HCT116 (cell line): ENCODE results near the gene ACVR1B. TPM values are rescaled to one million over a fixed set of nuclear protein-coding genes. Genes with fewer than 3 reads are reported as not detected.

Experiments used
- ATAC-seq: fragments of 200-7000 bp; cut with Tn5 transposase; 2 replicates; pipeline ENCODE4 v1.9.1; 2020; ENCODE audit warnings: mild to moderate bottlenecking, moderate library complexity
- BruUV-seq: library from RNA; stranded (reverse); fragments of 400-500 nt; replicated peaks from 2 replicates; lab custom pipeline; 2021; lab: Mats Ljungman, UMichigan
- CTCF ChIA-PET: fragments of 300-600 bp; sonication (Branson Sonifier 250); formaldehyde crosslinking; loops from one replicate; lab custom pipeline; 2021; ENCODE audit warnings: antibody characterized with exemption; lab: Charles Lee
- POLR2A ChIA-PET: fragments of 300-600, 350-600 bp; sonication (Branson Sonifier 250); formaldehyde crosslinking; loops from one replicate; lab custom pipeline; 2021; ENCODE audit warnings: antibody characterized with exemption; lab: Charles Lee
- RAD21 ChIA-PET, 2 experiments: fragments of 300-600 bp; sonication (Branson Sonifier 250); formaldehyde crosslinking; loops; one replicate each; lab custom pipeline; 2023; ENCODE audit warnings: low total read pairs in 2 of 2; ENCODE audit not compliant: uncharacterized antibody in 2 of 2, unreplicated experiment in 2 of 2, low non-redundant PET in 1 of 2; lab: Charles Lee
- DNase-seq: peaks from one replicate; pipeline ENCODE4 v3.0.0-alpha.2; 2010; ENCODE audit warnings: low read depth, low spot score
- H2AFZ ChIP-seq: fragments of 200-600 bp; shearing (Covaris generic), sonication (generic); 2 replicates; pipeline ENCODE4 v1.6.1; 2017; ENCODE audit warnings: low read depth, mixed run types, mixed read lengths, antibody characterized with exemption, low read length; ENCODE audit not compliant: poor library complexity, severe bottlenecking
- H3K27ac ChIP-seq: 2 replicates; pipeline ENCODE4 v1.5.1; 2012; ENCODE audit warnings: low read depth, low read length
- H3K27me3 ChIP-seq: fragments of 200-600 bp; sonication (generic); 2 replicates; pipeline ENCODE4 v1.6.1; 2016; ENCODE audit warnings: mixed run types, low read length, mixed read lengths; ENCODE audit not compliant: insufficient read depth
- H3K36me3 ChIP-seq, 2 experiments: fragments of 200-500 bp in 1 of 2; fragments of 200-600 bp in 1 of 2; sonication (Bioruptor generic) in 1 of 2; sonication (generic) in 1 of 2; 2 replicates each; pipeline versions ENCODE4 v1.5.1 to v1.6.1; 2014 to 2016; ENCODE audit warnings: low read length in 2 of 2, inconsistent platforms in 1 of 2, mixed read lengths in 1 of 2, mixed run types in 1 of 2; ENCODE audit not compliant: insufficient read depth in 2 of 2, control insufficient read depth in 1 of 2
- H3K4me1 ChIP-seq, 2 experiments: fragments of 200-600 bp in 1 of 2; sonication (generic) in 1 of 2; 2 replicates each; pipeline versions ENCODE4 v1.5.1 to v1.6.1; 2012 to 2017; ENCODE audit warnings: low read length in 2 of 2, inconsistent platforms in 1 of 2, mild to moderate bottlenecking in 1 of 2, mixed read lengths in 1 of 2, mixed run types in 1 of 2, moderate library complexity in 1 of 2; ENCODE audit not compliant: insufficient read depth in 2 of 2, control insufficient read depth in 1 of 2
- H3K4me2 ChIP-seq: fragments of 200-600 bp; sonication (generic); 2 replicates; pipeline ENCODE4 v1.6.1; 2017; ENCODE audit warnings: mixed run types, low read length, mixed read lengths
- H3K4me3 ChIP-seq, 2 experiments: fragments of 200-600 bp in 1 of 2; sonication (generic) in 1 of 2; replicated peaks in 1 of 2; 2 replicates each; pipeline ENCODE4 v1.5.1; 2011 to 2016; ENCODE audit warnings: low read length in 2 of 2, control low read depth in 1 of 2, low read depth in 1 of 2, mild to moderate bottlenecking in 1 of 2, mixed read lengths in 1 of 2, mixed run types in 1 of 2
- H3K79me2 ChIP-seq: fragments of 200-600 bp; sonication (generic); 2 replicates; pipeline ENCODE4 v1.6.1; 2017; ENCODE audit warnings: mild to moderate bottlenecking, mixed run types, low read length, moderate library complexity, mixed read lengths; ENCODE audit not compliant: insufficient read depth
- H3K9ac ChIP-seq: fragments of 200-600 bp; sonication (generic); 2 replicates; pipeline ENCODE4 v1.6.1; 2016; ENCODE audit warnings: low read length, mixed read lengths
- H3K9me2 ChIP-seq: fragments of 200-600 bp; sonication (generic), shearing (Covaris generic); 2 replicates; pipeline ENCODE4 v1.6.1; 2017; ENCODE audit warnings: mixed run types, mild to moderate bottlenecking, moderate library complexity; ENCODE audit not compliant: insufficient read depth
- H3K9me3 ChIP-seq, 2 experiments: fragments of 200-500 bp in 1 of 2; fragments of 200-600 bp in 1 of 2; sonication (Bioruptor generic) in 1 of 2; sonication (generic) in 1 of 2; 2 replicates each; pipeline ENCODE4 v1.6.1; 2014 to 2017; ENCODE audit warnings: low read length in 2 of 2, mixed read lengths in 2 of 2, inconsistent platforms in 1 of 2, low read depth in 1 of 2, mild to moderate bottlenecking in 1 of 2, mixed run types in 1 of 2, moderate library complexity in 1 of 2; ENCODE audit not compliant: control insufficient read depth in 1 of 2, insufficient read depth in 1 of 2
- H4K20me1 ChIP-seq: fragments of 200-600 bp; sonication (generic), shearing (Covaris generic); 2 replicates; pipeline ENCODE4 v1.6.1; 2017; ENCODE audit warnings: mixed run types, mild to moderate bottlenecking, moderate library complexity; ENCODE audit not compliant: insufficient read depth
- CEBPB ChIP-seq: IDR thresholded peaks from 2 replicates; pipeline ENCODE4 v1.6.1; 2012; ENCODE audit warnings: low read depth
- ELF1 ChIP-seq: IDR thresholded peaks from 2 replicates; pipeline ENCODE4 v1.6.1; 2012; ENCODE audit warnings: low read depth, borderline replicate concordance
- EZH2phosphoT487 ChIP-seq: fragments of 200-600 bp; IDR thresholded peaks from 2 replicates; pipeline ENCODE4 v1.6.1; 2018; ENCODE audit warnings: antibody characterized with exemption, borderline replicate concordance
- POLR2A ChIP-seq: IDR thresholded peaks from 2 replicates; pipeline ENCODE4 v1.7.0; 2011; ENCODE audit warnings: borderline replicate concordance; ENCODE audit not compliant: insufficient read depth, insufficient read length; ENCODE audit errors: extremely low read depth
- POLR2AphosphoS5 ChIP-seq: IDR thresholded peaks from 2 replicates; pipeline ENCODE4 v1.6.1; 2011; ENCODE audit warnings: mild to moderate bottlenecking, low read depth, low read length, moderate library complexity
- TCF7L2 ChIP-seq: IDR thresholded peaks from 2 replicates; pipeline ENCODE4 v1.7.0; 2011; ENCODE audit warnings: borderline replicate concordance, inconsistent platforms; ENCODE audit not compliant: insufficient read depth, insufficient read length; ENCODE audit errors: extremely low read depth
- YY1 ChIP-seq: IDR thresholded peaks from 2 replicates; pipeline ENCODE4 v1.6.1; 2011; ENCODE audit warnings: low read length, low read depth, moderate library complexity, mild to moderate bottlenecking; ENCODE audit not compliant: insufficient replicate concordance; ENCODE audit errors: extremely low read depth
- ZFX ChIP-seq: fragments of 450-650 bp; IDR thresholded peaks from 2 replicates; pipeline ENCODE4 v1.6.1; 2017
- intact Hi-C: fragments of 100-400 bp; cut with micrococcal nuclease; formaldehyde crosslinking; loops from 2 replicates; pipeline ENCODE4 v1.10.0; 2022
- total RNA-seq: library from RNA; stranded (reverse); gene quantifications from one replicate; pipeline ENCODE4 v1.2.1, GENCODE V29; 2021; ENCODE audit not compliant: unreplicated experiment
- TF ChIP-seq, protein P1 (sequence below): IDR thresholded peaks from 2 replicates; pipeline ENCODE4 v1.6.1; 2012
- TF ChIP-seq, protein P2 (sequence below): IDR thresholded peaks from 2 replicates; pipeline ENCODE4 v1.6.1; 2011; ENCODE audit warnings: mild to moderate bottlenecking, low read length, moderate library complexity; ENCODE audit not compliant: insufficient replicate concordance; ENCODE audit errors: extremely low read depth

The ACVR1B gene
- total RNA-seq, 1 experiment from 2014 or later, result 22.7 TPM

DNA sequence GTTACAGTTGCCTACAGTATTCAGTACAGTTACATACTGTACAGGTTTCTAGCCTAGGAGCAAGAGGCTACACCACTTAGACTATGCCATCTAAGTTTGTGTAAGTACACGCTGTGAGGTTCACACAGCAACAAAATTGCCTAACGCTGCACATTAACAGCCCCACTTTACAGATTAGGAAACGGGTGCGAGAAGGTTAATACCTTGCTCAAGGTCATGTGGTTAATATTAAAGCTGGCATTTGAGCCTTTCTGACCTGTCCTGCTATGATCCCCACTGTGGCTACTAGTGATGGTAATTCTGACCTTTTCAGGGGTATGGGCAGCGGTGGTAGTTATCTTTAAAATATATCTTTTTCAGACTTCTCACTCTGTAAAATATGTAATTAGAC is 20.9 kb downstream of the ACVR1B start:
- TF ChIP-seq ZFX (no peak), YY1 (no peak), POLR2A (no peak), TCF7L2 (no peak), EZH2phosphoT487 (no peak), CEBPB (no peak), POLR2AphosphoS5 (no peak), ELF1 (no peak)
- TF ChIP-seq, protein P1, sequence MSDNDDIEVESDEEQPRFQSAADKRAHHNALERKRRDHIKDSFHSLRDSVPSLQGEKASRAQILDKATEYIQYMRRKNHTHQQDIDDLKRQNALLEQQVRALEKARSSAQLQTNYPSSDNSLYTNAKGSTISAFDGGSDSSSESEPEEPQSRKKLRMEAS, result no peak
- TF ChIP-seq, protein P2, sequence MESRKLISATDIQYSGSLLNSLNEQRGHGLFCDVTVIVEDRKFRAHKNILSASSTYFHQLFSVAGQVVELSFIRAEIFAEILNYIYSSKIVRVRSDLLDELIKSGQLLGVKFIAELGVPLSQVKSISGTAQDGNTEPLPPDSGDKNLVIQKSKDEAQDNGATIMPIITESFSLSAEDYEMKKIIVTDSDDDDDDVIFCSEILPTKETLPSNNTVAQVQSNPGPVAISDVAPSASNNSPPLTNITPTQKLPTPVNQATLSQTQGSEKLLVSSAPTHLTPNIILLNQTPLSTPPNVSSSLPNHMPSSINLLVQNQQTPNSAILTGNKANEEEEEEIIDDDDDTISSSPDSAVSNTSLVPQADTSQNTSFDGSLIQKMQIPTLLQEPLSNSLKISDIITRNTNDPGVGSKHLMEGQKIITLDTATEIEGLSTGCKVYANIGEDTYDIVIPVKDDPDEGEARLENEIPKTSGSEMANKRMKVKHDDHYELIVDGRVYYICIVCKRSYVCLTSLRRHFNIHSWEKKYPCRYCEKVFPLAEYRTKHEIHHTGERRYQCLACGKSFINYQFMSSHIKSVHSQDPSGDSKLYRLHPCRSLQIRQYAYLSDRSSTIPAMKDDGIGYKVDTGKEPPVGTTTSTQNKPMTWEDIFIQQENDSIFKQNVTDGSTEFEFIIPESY, result no peak
- BruUV-seq, result no TSS peak
- DNase-seq (no peak), ATAC-seq (no peak)
- Histone ChIP-seq H4K20me1 (no peaks in the 10 kb centered on the region), H3K4me2 (no peak overlapping the region), H3K36me3 (peaks cover 2 to 9% of the 10 kb centered on the region in 2 experiments; a peak in 2 of 4 replicates), H3K9me2 (no peaks in the 10 kb centered on the region), H2AFZ (no peak overlapping the region), H3K27ac (no peak overlapping the region), H3K9ac (no peak overlapping the region), H3K27me3 (no peaks in the 10 kb centered on the region), H3K4me3 (no peak overlapping the region), H3K9me3 (no peaks in the 10 kb centered on the region), H3K79me2 (peaks cover 63% of the 10 kb centered on the region), H3K4me1 (peaks cover 12 to 17% of the 10 kb centered on the region in 2 experiments)
- intact Hi-C loops, result no loop called here
- POLR2A ChIA-PET, result no interaction called here
- RAD21 ChIA-PET, result no interaction called here
- CTCF ChIA-PET, result interaction anchor here (2.8 kb wide), 1 partner anchor 11 kb away, joined by 14 read pairs; no protein-coding TSS in a partner anchor
